ENCODE results near the gene MMADHC. TPM values are rescaled to one million over a fixed set of nuclear protein-coding genes. Genes with fewer than 3 reads are reported as not detected.

The MMADHC gene
- polyA plus RNA-seq, 3 donors from 2014 or later, result 97.5 to 191 (median 130) TPM

DNA sequence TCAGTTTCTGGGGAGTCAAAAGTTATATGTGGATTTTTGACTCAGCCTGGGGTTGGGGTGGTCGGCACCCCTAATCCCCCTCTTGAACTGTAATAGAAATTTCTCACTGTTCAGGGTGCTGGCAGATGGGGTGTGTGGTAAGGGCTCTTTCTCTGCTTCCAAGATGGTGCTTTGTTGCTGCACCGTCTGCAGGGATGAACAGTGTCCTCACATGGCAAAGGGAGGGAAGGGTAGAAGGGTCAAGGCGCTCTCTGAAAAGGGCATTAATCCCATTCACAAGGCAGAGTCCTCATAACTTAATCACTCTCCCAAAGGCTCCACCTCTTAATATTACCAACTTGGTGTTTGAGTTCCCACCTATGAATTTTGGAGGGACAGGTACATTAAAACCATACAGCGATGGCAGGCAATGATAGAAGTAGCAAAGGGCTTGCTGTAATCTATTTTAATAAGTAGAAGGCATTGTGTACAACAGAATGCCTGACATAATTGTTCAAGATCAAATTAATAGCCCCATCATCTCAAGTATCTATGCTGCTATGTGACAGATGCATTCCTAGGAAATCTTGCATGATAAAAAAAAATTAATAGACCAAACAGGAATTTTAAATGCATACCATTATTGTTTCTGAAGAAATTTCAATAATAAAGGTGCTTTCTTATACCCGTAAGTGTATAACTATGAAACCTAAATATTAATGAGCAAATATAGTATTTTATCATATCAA, 28.1 kb downstream of the MMADHC start:
- Mint-ChIP-seq H3K4me1 (peaks cover 0 to 8% of the 10 kb centered on the region in 2 donors), H3K4me3 (no peak overlapping the region), H3K27me3 (ENCODE audit: low read depth in 3 of 3) (peaks cover 0 to 2% (median 1%) of the 10 kb centered on the region in 3 donors), H3K9me3 (no peaks in the 10 kb centered on the region), H3K27ac (no peak overlapping the region), H3K36me3 (no peaks in the 10 kb centered on the region)
- DNase-seq, result no peak

DNA sequence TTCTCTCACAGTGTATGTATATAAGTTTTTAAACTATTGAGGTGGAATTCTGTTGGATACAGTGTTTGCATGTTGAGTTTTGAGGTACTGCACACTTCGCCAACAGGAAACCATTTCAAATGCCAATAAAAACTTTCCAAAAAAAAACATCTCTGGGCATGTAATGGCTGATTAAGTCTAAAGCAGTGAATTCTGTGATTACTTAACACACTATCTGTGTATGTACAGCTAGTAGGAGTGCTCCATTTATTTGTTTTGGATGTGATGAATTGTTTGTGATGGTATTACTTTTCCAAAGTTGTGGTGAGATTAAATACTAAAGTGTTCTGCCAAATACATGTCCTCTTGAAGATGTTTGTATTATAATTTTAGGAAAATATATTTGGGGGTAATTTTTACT, 31.1 kb downstream of the MMADHC start:
- no peak for DNase-seq
- no peaks in the 10 kb centered on the region for H3K36me3 Mint-ChIP-seq
- no peak overlapping the region for H3K27ac Mint-ChIP-seq
- no peaks in the 10 kb centered on the region for H3K4me1 Mint-ChIP-seq
- no peak overlapping the region for H3K4me3 Mint-ChIP-seq
- H3K9me3 Mint-ChIP-seq, result no peaks in the 10 kb centered on the region
- peaks cover 2 to 8% (median 5%) of the 10 kb centered on the region in 3 donors for H3K27me3 Mint-ChIP-seq (ENCODE audit: low read depth in 3 of 3)

DNA sequence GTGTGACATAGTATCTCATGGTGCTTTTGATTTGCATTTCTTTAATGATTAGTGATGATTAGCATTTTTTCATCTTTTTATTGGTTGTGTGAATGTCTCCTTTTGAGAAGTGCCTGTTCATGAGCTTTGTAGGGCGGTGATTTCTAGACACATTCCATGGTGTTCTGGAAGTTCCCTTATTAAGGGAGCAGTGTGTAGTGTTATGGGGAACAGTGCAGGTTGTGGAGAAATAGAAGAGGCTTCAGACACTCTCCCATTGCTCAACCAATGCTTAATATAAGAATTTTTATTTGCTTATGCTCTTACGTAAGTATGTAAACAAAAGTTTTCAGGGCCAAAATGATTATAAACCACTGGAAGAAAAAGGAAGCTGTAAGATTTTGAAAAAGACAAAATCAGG, 34.7 kb downstream of the MMADHC start:
- H3K9me3 Mint-ChIP-seq, result no peaks in the 10 kb centered on the region
- H3K36me3 Mint-ChIP-seq, result no peaks in the 10 kb centered on the region
- H3K4me1 Mint-ChIP-seq, result no peaks in the 10 kb centered on the region
- no peak overlapping the region for H3K27ac Mint-ChIP-seq
- peaks cover 4 to 8% (median 5%) of the 10 kb centered on the region in 3 donors for H3K27me3 Mint-ChIP-seq (ENCODE audit: low read depth in 3 of 3)
- DNase-seq, result no peak
- H3K4me3 Mint-ChIP-seq, result no peak overlapping the region

DNA sequence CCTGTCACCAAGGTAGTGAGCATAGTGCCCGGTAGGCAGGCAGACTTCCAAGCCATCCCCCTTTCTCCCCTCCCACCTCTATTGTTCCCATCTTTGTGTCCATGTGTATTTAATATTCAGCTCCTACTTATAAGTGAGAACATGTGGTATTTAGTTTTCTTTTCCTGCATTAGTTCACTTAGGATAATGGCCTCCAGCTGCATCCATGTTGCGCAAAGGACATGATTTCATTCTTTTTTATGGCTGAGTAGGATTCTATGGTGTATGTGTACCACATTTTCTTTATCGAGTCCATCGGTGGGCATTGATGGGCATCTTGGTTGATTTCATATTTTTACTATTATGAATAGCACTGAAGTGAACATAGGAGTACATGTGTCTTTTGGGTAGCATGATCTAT, 35.3 kb downstream of the MMADHC start:
- Mint-ChIP-seq H3K27me3 (ENCODE audit: low read depth in 3 of 3) (peaks cover 4 to 8% (median 5%) of the 10 kb centered on the region in 3 donors), H3K36me3 (no peaks in the 10 kb centered on the region), H3K4me3 (no peak overlapping the region), H3K27ac (no peak overlapping the region), H3K4me1 (no peaks in the 10 kb centered on the region), H3K9me3 (no peaks in the 10 kb centered on the region)
- no peak for DNase-seq

DNA sequence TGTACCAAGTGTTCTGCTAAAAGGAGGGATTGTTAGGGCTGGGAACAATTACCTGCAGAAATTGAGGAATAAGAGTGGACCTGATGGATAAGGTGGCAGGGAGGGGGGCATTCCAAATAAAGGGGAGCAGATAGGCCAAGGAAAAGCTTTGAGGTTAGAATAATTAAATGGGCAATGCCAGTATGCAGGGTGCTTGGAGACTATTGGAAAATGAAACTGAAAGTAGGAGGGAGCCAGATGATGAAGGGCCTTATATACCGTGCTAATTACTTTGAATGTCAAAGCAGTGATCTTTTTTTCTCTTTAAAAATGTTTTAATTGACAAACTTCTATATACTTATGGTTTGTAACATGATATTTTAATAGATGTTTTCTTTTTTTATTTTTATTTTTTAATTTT, 42.9 kb downstream of the MMADHC start:
- Mint-ChIP-seq H3K4me1 (peaks cover 9 to 13% of the 10 kb centered on the region in 2 donors), H3K27me3 (ENCODE audit: low read depth in 3 of 3) (peaks cover 0 to 2% (median 0%) of the 10 kb centered on the region in 3 donors), H3K9me3 (no peaks in the 10 kb centered on the region), H3K4me3 (peak overlapping the region; percentile 58 to 72 (median 69)), H3K36me3 (no peaks in the 10 kb centered on the region), H3K27ac (peak overlapping the region in 4 of 6 donors; percentile 18 to 69 (median 23))
- DNase-seq, result peak; percentile 4 to 24 (median 12)

DNA sequence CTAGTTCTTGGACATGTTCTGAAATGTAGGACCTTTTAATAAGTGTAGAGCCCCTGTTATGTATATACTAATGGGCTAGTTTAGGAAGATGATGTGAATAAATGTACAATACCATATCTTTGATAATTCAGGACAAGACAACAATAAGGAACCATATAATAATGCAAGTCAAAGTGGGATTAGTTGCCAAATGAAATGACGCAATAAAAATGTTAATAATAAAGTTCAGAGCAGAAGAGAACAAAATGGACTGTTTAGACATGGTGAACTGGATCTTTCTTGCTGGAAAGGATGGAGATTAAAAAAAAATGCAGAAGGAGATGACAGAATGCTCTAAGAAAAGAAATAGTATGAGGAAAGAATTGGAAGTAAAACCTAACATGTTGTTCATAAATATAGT, 43.7 kb downstream of the MMADHC start:
- peak overlapping the region in 2 of 5 donors; percentile 3 to 36 for H3K4me3 Mint-ChIP-seq
- peak overlapping the region in 2 of 6 donors; percentile 62 to 75 for H3K27ac Mint-ChIP-seq

GRCh38 chr2:149540138-149540537, 47.4 kb downstream of the MMADHC start:
- no peaks in the 10 kb centered on the region for H3K27me3 Mint-ChIP-seq (ENCODE audit: low read depth in 3 of 3)
- no peaks in the 10 kb centered on the region for H3K36me3 Mint-ChIP-seq
- H3K4me3 Mint-ChIP-seq, result no peak overlapping the region
- H3K9me3 Mint-ChIP-seq, result no peaks in the 10 kb centered on the region
- H3K4me1 Mint-ChIP-seq, result peaks cover 9 to 23% of the 10 kb centered on the region in 2 donors
- H3K27ac Mint-ChIP-seq, result no peak overlapping the region
- DNase-seq, result no peak

More for the DNA sequence above, 43.7 kb downstream of the MMADHC start:
- no peak for DNase-seq
- H3K9me3 Mint-ChIP-seq, result no peaks in the 10 kb centered on the region
- peaks cover 9 to 13% of the 10 kb centered on the region in 2 donors for H3K4me1 Mint-ChIP-seq
- H3K27me3 Mint-ChIP-seq (ENCODE audit: low read depth in 3 of 3), result peaks cover 0 to 1% (median 0%) of the 10 kb centered on the region in 3 donors
- H3K36me3 Mint-ChIP-seq, result no peaks in the 10 kb centered on the region

DNA sequence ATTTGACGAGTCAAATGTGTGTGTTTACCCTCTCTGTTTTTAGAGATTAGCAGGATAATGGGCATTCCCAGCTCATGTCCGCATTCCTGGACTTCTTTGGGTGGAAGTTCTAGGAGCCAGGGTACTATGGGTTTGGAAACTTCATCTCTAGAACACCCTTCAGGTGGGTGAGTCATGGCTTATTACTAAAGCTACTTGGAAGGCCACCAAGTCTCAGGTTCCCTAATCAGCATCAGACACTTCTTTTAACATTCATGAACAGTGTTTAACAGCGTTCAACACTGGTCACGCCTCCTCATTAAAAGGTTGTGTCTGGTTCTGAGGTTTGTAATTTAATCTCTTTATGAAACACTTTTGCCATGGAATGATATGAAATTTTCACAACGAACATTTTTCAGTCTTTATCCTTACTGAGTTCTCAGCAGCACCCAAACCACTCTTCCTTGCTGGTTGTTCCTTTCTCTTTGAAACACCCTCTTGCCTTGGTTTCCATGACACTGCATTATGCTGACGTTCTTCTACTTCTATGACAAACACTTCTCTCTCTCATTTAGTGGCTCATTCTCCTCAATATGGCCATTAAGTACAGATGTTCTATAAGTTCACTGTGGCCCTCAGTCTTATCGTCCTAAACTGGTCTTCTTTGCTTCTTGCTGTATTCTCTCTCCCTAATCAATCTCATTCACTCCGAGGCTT, 49.3 kb downstream of the MMADHC start:
- Mint-ChIP-seq H3K27me3 (ENCODE audit: low read depth in 3 of 3) (peaks cover 0 to 3% (median 0%) of the 10 kb centered on the region in 3 donors), H3K36me3 (no peaks in the 10 kb centered on the region), H3K27ac (no peak overlapping the region), H3K4me3 (no peak overlapping the region), H3K9me3 (no peaks in the 10 kb centered on the region), H3K4me1 (peaks cover 0 to 10% of the 10 kb centered on the region in 2 donors)
- DNase-seq, result no peak

GRCh38 chr2:149537092-149537726, 50.4 kb downstream of the MMADHC start:
- no peaks in the 10 kb centered on the region for H3K9me3 Mint-ChIP-seq
- H3K36me3 Mint-ChIP-seq, result no peaks in the 10 kb centered on the region
- no peak for DNase-seq
- peaks cover 0 to 3% (median 0%) of the 10 kb centered on the region in 3 donors for H3K27me3 Mint-ChIP-seq (ENCODE audit: low read depth in 3 of 3)
- H3K4me1 Mint-ChIP-seq, result peaks cover 0 to 10% of the 10 kb centered on the region in 2 donors
- no peak overlapping the region for H3K4me3 Mint-ChIP-seq
- H3K27ac Mint-ChIP-seq, result no peak overlapping the region

DNA sequence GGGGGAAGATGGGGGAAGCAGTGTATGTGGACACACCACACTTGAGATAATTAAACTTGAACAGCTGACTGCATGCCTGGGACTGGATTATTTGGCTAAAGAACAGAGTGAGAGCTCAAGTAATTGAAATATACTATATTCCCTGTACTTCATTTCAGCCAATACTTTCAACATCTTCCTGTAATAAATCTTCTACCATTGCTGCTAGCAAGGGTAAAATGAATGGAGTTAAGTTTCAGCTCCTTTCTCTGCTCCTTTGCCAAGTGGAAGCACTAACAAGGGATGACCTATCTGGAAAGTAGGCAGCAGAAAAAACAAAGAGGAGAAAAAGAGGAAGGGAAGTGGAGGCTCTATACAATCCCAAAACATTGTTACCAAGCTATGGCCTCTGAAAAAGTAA, 50.9 kb downstream of the MMADHC start:
- no peaks in the 10 kb centered on the region for H3K36me3 Mint-ChIP-seq
- H3K4me1 Mint-ChIP-seq, result peaks cover 0 to 10% of the 10 kb centered on the region in 2 donors
- DNase-seq, result no peak
- no peaks in the 10 kb centered on the region for H3K9me3 Mint-ChIP-seq
- no peak overlapping the region for H3K4me3 Mint-ChIP-seq
- H3K27me3 Mint-ChIP-seq (ENCODE audit: low read depth in 3 of 3), result peaks cover 0 to 3% (median 0%) of the 10 kb centered on the region in 3 donors
- no peak overlapping the region for H3K27ac Mint-ChIP-seq

- DNase-seq, result no peak
- Mint-ChIP-seq H3K4me1 (peaks cover 0 to 10% of the 10 kb centered on the region in 2 donors), H3K27me3 (ENCODE audit: low read depth in 3 of 3) (peaks cover 0 to 3% (median 2%) of the 10 kb centered on the region in 3 donors), H3K9me3 (no peaks in the 10 kb centered on the region), H3K36me3 (no peaks in the 10 kb centered on the region), H3K27ac (no peak overlapping the region), H3K4me3 (no peak overlapping the region)
Measured at GRCh38 chr2:149534674-149535073, 52.9 kb downstream of the MMADHC start.

- Mint-ChIP-seq H3K27me3 (ENCODE audit: low read depth in 3 of 3) (peaks cover under 1 to 2% (median 2%) of the 10 kb centered on the region in 3 donors), H3K36me3 (no peaks in the 10 kb centered on the region), H3K4me1 (no peaks in the 10 kb centered on the region), H3K9me3 (peaks cover 0 to 2% (median 0%) of the 10 kb centered on the region in 6 donors), H3K27ac (no peak overlapping the region), H3K4me3 (no peak overlapping the region)
- no peak for DNase-seq
Measured at GRCh38 chr2:149528983-149529382, 58.6 kb downstream of the MMADHC start.

DNA sequence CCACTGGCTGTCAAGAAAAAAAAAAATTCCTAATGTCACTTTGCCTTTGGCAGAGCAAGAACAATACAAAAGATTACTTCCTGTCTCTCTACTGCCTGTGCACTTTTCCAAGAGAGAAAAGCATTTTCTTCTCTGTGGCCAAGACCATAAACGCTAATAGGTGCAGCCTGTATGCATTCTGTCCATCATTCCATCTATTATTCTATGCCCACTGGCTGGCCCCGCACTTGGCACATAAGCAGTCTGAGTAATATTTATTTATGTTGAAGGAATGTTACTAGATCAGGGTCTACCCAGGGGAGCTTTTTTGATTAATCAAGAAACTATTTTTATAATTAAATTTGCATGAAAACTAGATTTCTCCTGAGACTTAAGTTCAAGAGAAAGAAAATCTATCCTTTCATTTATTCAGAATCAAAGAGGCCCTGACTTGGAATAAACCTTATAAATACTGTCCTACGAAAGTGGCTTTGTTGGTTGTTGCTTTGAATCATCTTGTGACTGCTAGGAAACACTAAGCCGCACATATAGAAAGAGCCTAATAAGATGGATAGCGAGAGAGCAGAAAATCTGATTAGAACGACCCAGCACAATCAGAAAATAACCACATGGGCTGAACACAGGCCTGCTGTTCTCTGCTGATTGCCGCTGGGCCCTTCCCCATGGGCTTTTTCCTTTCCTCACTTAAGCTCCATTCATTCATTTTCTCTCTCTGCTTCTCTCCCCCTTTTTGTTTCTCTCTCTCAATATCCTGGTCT, 59.4 kb downstream of the MMADHC start:
- no peak overlapping the region for H3K27ac Mint-ChIP-seq
- H3K27me3 Mint-ChIP-seq (ENCODE audit: low read depth in 3 of 3), result peaks cover 2 to 4% (median 2%) of the 10 kb centered on the region in 3 donors
- no peaks in the 10 kb centered on the region for H3K36me3 Mint-ChIP-seq
- no peak overlapping the region for H3K4me3 Mint-ChIP-seq
- peaks cover 0 to 3% (median 0%) of the 10 kb centered on the region in 6 donors for H3K9me3 Mint-ChIP-seq
- H3K4me1 Mint-ChIP-seq, result no peaks in the 10 kb centered on the region
- no peak for DNase-seq

Data from immature natural killer cell (primary cell).